Measurements from ENCODE around the gene ATP2A3.

The ATP2A3 gene

GRCh38 chr17:3947318-3947810 lies 16.9 kb downstream of the ATP2A3 start:
- no peak overlapping the region for H2AFZ ChIP-seq (ENCODE audit: low read length)

DNA sequence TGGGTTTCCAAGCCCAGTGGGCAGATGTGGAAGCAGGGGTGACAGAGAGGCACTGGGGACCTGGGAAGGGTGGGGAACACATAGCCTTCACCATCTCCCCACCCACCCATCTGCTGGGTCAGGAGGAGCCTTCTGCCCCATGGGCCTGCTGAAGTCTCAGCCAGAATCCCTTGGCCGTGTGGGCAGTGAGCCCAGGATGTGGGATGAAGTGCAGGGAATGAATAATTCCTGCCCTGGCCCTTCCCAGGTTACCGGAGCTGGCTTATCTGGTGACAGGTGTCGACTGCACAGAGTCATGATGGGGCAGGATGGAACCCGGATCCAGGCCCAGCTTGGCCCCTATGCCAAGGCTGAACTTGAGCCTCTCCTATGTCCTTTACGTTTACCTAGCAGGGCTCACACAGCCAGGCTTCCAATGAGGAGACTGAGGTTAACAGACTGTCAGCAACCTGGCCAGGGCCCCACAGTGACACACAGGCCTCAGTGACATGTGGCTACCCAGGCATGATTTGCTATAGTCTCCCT lies 17.5 kb downstream of the ATP2A3 start:
- Histone ChIP-seq H2AFZ (ENCODE audit: low read length) (no peak overlapping the region), H3K4me3 (ENCODE audit: low read depth, low read length, poor library complexity, severe bottlenecking) (no peak overlapping the region), H3K9me2 (ENCODE audit: low read depth, low read length) (no peaks in the 10 kb centered on the region), H3K4me1 (ENCODE audit: insufficient read depth, low read length, severe bottlenecking) (no peaks in the 10 kb centered on the region), H3K4me2 (ENCODE audit: low read length) (no peak overlapping the region), H3F3A (ENCODE audit: insufficient read depth, low read length) (peaks cover 4% of the 10 kb centered on the region; the same call in 1 of the 2 replicates), H3K9me3 (ENCODE audit: low read length) (no peaks in the 10 kb centered on the region), H3K79me2 (ENCODE audit: insufficient read depth, low read length) (no peaks in the 10 kb centered on the region), H3K27me3 (ENCODE audit: insufficient read depth, low read length) (no peaks in the 10 kb centered on the region), H3K36me3 (ENCODE audit: insufficient read depth, low read length) (peaks cover 93% of the 10 kb centered on the region), H3K27ac (ENCODE audit: low read depth, low read length, poor library complexity, severe bottlenecking) (peak overlapping the region; percentile 39), H3K9ac (ENCODE audit: low read length) (no peak overlapping the region), H4K20me1 (ENCODE audit: insufficient read depth, low read length) (no peaks in the 10 kb centered on the region)
- TF ChIP-seq, protein P1, sequence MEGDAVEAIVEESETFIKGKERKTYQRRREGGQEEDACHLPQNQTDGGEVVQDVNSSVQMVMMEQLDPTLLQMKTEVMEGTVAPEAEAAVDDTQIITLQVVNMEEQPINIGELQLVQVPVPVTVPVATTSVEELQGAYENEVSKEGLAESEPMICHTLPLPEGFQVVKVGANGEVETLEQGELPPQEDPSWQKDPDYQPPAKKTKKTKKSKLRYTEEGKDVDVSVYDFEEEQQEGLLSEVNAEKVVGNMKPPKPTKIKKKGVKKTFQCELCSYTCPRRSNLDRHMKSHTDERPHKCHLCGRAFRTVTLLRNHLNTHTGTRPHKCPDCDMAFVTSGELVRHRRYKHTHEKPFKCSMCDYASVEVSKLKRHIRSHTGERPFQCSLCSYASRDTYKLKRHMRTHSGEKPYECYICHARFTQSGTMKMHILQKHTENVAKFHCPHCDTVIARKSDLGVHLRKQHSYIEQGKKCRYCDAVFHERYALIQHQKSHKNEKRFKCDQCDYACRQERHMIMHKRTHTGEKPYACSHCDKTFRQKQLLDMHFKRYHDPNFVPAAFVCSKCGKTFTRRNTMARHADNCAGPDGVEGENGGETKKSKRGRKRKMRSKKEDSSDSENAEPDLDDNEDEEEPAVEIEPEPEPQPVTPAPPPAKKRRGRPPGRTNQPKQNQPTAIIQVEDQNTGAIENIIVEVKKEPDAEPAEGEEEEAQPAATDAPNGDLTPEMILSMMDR (IDR thresholded peaks at IDR 0.05; ENCODE audit: low read length), result no peak
- TF ChIP-seq EZH2 (IDR thresholded peaks at IDR 0.05; ENCODE audit: borderline replicate concordance, low read length), result no peak

More at GRCh38 chr17:3947318-3947810, 16.9 kb downstream of the ATP2A3 start:
- Histone ChIP-seq H3K27me3 (ENCODE audit: insufficient read depth, low read length) (no peaks in the 10 kb centered on the region), H3K9ac (ENCODE audit: low read length) (no peak overlapping the region), H3K36me3 (ENCODE audit: insufficient read depth, low read length) (peaks cover 93% of the 10 kb centered on the region), H3K79me2 (ENCODE audit: insufficient read depth, low read length) (no peaks in the 10 kb centered on the region), H3F3A (ENCODE audit: insufficient read depth, low read length) (peaks cover 4% of the 10 kb centered on the region; the same call in 1 of the 2 replicates), H3K27ac (ENCODE audit: low read depth, low read length, poor library complexity, severe bottlenecking) (no peak overlapping the region), H3K9me3 (ENCODE audit: low read length) (no peaks in the 10 kb centered on the region), H3K9me2 (ENCODE audit: low read depth, low read length) (no peaks in the 10 kb centered on the region), H3K4me3 (ENCODE audit: low read depth, low read length, poor library complexity, severe bottlenecking) (no peak overlapping the region), H3K4me2 (ENCODE audit: low read length) (no peak overlapping the region), H3K4me1 (ENCODE audit: insufficient read depth, low read length, severe bottlenecking) (no peaks in the 10 kb centered on the region), H4K20me1 (ENCODE audit: insufficient read depth, low read length) (no peaks in the 10 kb centered on the region)
- TF ChIP-seq, protein P1 (IDR thresholded peaks at IDR 0.05; ENCODE audit: low read length), result no peak
- no peak for TF ChIP-seq EZH2 (IDR thresholded peaks at IDR 0.05; ENCODE audit: borderline replicate concordance, low read length)

GRCh38 chr17:3944485-3945388 lies 19.5 kb downstream of the ATP2A3 start:
- H3K9me2 ChIP-seq (ENCODE audit: low read depth, low read length), result no peaks in the 10 kb centered on the region
- no peak overlapping the region for H3K4me3 ChIP-seq (ENCODE audit: low read depth, low read length, poor library complexity, severe bottlenecking)
- no peaks in the 10 kb centered on the region for H3K27me3 ChIP-seq (ENCODE audit: insufficient read depth, low read length)
- H3K79me2 ChIP-seq (ENCODE audit: insufficient read depth, low read length), result no peaks in the 10 kb centered on the region
- no peak overlapping the region for H3K27ac ChIP-seq (ENCODE audit: low read depth, low read length, poor library complexity, severe bottlenecking)
- H3K4me2 ChIP-seq (ENCODE audit: low read length), result no peak overlapping the region
- peaks cover 4% of the 10 kb centered on the region; the same call in 1 of the 2 replicates for H3F3A ChIP-seq (ENCODE audit: insufficient read depth, low read length)
- peaks cover 97% of the 10 kb centered on the region for H3K36me3 ChIP-seq (ENCODE audit: insufficient read depth, low read length)
- H4K20me1 ChIP-seq (ENCODE audit: insufficient read depth, low read length), result no peaks in the 10 kb centered on the region
- no peaks in the 10 kb centered on the region for H3K9me3 ChIP-seq (ENCODE audit: low read length)
- H3K4me1 ChIP-seq (ENCODE audit: insufficient read depth, low read length, severe bottlenecking), result no peaks in the 10 kb centered on the region
- H3K9ac ChIP-seq (ENCODE audit: low read length), result no peak overlapping the region
- TF ChIP-seq, protein P1 (IDR thresholded peaks at IDR 0.05; ENCODE audit: low read length), result no peak
- TF ChIP-seq EZH2 (IDR thresholded peaks at IDR 0.05; ENCODE audit: borderline replicate concordance, low read length), result no peak
- no peak overlapping the region for H2AFZ ChIP-seq (ENCODE audit: low read length)

Measured in OCI-LY1 (cell line).